Ovary (tissue), 3 donors: ENCODE results near the gene CDH23.

Experiments used
- CTCF ChIP-seq, 3 donors: fragments of 450-650 bp in 2 of 3; fragments of 200-600 bp in 1 of 3; IDR thresholded peaks; one replicate each; pipeline versions ENCODE4 v1.5.1 to v1.8.0; 2016 to 2022; ENCODE audit warnings: antibody characterized with exemption in 3 of 3, mild to moderate bottlenecking in 1 of 3
- EP300 ChIP-seq: sonication (generic); formaldehyde crosslinking; IDR thresholded peaks from one replicate; pipeline ENCODE4 v1.6.1; 2017; ENCODE audit warnings: antibody characterized with exemption
- donor health status: DM: no; HTN: no; CAD: no.

GRCh38 chr10:71771821-71772617, 375.3 kb downstream of the CDH23 start:
- TF ChIP-seq CTCF (IDR thresholded peaks at IDR 0.05) (no peak), EP300 (peak; percentile 40)
